ENCODE measurements around the gene NLRP12.

The NLRP12 gene

GRCh38 chr19:53792721-53793433 is 31.2 kb downstream of the NLRP12 start:
- peak; percentile 100 for TF ChIP-seq CTCF (IDR thresholded peaks at IDR 0.05)

DNA sequence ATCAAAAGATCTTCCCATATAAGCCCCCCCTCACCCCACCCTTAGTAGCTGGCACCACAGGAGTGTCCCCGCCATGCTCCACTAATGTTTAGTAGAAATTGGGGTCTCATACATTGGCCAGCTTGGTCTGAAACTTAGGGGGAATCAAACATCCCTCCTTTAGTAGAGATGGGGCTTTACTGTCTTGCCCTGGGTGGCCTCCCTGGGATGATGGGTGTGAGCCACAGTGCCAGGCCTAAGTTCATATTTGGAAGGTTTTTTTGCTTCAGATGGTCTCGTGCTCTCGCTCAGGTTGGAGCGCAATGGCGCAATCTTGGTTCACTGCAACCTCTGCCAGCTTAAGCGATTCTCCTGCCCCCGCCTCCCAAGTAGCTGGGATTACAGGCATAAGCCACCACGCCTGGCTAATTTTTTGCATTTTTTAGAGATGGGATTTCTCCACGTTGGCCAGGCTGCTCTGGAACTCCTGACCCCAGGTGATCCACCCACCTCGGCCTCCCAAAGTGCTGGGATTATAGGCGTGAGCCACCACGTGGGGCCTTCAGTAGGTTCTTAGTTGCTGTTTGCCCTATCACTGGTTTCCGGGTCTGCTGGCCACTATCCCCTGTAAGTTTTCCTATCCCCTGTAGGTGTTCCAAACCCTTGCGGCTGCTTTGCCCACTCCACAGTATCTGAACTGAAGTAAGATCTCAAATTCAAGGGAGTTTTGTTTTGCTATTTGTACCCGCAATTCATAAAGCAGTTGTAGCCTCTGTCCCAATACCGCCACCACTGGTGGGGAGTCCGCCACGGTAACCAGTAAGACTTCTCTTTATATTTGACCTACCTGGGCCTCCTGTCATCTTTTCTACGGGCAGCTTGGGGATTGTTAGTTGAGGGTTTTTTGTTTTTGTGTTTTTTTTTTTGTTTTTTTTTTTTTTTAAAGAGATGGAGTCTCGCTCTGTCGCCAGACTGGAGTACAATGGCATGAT is 34.1 kb downstream of the NLRP12 start:
- no peak for TF ChIP-seq CTCF (IDR thresholded peaks at IDR 0.05)

GRCh38 chr19:53787266-53787665 is 36.8 kb downstream of the NLRP12 start:
- TF ChIP-seq CTCF (IDR thresholded peaks at IDR 0.05), result no peak

DNA sequence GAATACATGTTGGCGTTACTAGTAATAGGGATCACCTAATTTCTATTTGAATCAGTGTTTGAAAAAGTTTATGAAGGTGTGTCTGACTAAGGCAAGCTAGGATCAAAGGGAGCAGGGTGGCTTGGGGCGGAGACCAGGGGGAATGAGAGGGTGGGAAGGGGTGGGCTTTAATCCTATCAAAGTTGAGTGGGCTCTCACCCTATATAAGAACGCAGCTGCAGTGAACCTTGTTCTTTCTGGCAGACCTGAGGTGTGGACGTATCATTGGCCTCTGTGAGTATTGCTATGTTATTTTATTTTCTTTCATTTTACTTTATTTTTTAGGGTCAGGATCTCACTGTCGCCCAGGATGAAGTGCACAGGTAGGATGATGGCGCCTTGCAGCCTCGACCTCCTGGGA is 37.4 kb downstream of the NLRP12 start:
- TF ChIP-seq CTCF (IDR thresholded peaks at IDR 0.05), result no peak

DNA sequence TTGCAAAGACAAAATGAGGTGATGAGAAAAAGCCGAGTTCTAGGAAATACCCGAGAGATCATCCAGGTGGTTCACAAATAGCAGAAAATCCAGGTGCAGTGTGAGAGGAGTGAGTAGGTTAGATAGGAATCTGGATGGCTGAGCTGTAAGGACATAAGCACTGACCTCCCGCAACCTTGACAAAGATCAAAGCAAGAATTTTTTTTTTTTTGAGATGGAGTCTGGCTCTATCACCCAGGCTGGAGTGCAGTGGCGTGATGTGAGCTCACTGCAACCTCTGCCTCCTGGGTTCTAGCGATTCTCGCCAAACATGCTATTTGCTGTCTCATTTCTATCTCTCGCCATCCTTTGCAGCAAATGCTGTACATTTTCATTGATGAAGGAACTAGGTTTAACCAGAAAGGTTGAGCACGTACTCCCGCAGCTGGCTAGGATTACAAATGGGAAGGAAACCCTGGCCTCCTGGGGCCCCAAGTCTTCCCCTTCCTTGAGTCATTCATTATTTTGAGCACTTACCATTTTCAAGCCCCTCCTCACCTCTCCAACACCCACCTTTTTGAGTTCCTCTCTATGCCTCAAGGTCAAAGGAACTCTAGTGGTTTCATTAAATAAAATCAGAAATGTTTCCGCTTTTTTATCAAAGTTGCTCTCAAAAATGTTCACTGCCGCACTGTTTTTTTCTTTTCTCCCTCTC is 38.8 kb downstream of the NLRP12 start:
- no peak for TF ChIP-seq CTCF (IDR thresholded peaks at IDR 0.05)

- no peak for TF ChIP-seq CTCF (IDR thresholded peaks at IDR 0.05)
These were observed 41.4 kb downstream of the NLRP12 start for GRCh38 chr19:53782698-53783097.

- no peak for TF ChIP-seq CTCF (IDR thresholded peaks at IDR 0.05)
These were observed 43.6 kb downstream of the NLRP12 start for GRCh38 chr19:53780506-53780905.
